ENCODE measurements around the gene CD3D.

DNA sequence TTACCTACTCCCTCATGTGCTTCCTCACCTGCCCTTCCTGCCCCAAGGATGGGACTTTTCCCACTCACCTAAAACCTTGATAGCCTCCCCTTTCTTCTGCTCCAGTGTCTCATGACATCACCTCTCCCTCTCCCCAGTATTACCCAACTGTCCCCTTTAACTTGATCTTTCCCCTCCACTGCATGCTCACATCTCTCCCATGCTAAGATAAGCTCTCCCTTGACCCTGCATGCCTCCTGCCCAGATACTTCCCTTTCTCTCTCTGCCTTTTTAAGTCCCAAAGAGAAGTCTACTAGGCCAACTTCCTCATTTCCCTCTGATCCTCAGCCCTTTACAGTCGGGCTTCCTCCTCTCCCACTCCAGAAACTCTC is 23.2 kb downstream of the CD3D start:
- TF ChIP-seq YY1 (IDR thresholded peaks at IDR 0.05; ENCODE audit: insufficient read depth, insufficient read length) (no peak), ZNF274 (IDR thresholded peaks at IDR 0.05; ENCODE audit: low read depth, low read length) (no peak), SUZ12 (IDR thresholded peaks at IDR 0.05; ENCODE audit: extremely low read depth, insufficient read depth, insufficient read length) (no peak)

All from NT2/D1 (cell line).